ENCODE measurements around the gene RBM28. TPM values are rescaled to one million over a fixed set of nuclear protein-coding genes. Genes with fewer than 3 reads are reported as not detected.

RBM28 gene
- total and polyA plus RNA-seq, 2 of the 8 experiments (the other 6 are each of a cell fraction or from before 2014, with no cell fraction given): 12.8 to 65.3 TPM

DNA sequence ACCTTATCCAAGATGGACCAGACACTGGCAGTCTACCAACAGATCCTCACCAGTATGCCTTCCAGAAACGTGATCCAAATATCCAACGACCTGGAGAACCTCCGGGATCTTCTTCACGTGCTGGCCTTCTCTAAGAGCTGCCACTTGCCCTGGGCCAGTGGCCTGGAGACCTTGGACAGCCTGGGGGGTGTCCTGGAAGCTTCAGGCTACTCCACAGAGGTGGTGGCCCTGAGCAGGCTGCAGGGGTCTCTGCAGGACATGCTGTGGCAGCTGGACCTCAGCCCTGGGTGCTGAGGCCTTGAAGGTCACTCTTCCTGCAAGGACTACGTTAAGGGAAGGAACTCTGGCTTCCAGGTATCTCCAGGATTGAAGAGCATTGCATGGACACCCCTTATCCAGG is 89.2 kb downstream of the RBM28 start (continued):
- no peak for TF ChIP-seq RFX5 (IDR thresholded peaks at IDR 0.05; ENCODE audit: borderline replicate concordance, low read depth, low read length)
- TF ChIP-seq, protein P1, sequence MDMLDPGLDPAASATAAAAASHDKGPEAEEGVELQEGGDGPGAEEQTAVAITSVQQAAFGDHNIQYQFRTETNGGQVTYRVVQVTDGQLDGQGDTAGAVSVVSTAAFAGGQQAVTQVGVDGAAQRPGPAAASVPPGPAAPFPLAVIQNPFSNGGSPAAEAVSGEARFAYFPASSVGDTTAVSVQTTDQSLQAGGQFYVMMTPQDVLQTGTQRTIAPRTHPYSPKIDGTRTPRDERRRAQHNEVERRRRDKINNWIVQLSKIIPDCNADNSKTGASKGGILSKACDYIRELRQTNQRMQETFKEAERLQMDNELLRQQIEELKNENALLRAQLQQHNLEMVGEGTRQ (IDR thresholded peaks at IDR 0.05; ENCODE audit: low read length): no peak
